H1 (cell line): ENCODE measurements around the gene MBP. TPM values are rescaled to one million over a fixed set of nuclear protein-coding genes. Genes with fewer than 3 reads are reported as not detected.

Experiments used
- CTCF ChIA-PET: fragments of 300-600 bp; sonication (Branson Sonifier 250); formaldehyde crosslinking; loops from one replicate; lab custom pipeline; 2021; ENCODE audit not compliant: partially characterized antibody; lab: Charles Lee
- POLR2A ChIA-PET: fragments of 300-600 bp; sonication (Branson Sonifier 250); formaldehyde crosslinking; loops from one replicate; lab custom pipeline; 2021; ENCODE audit warnings: inconsistent platforms; ENCODE audit not compliant: partially characterized antibody; lab: Charles Lee
- DNase-seq, 2 experiments: peaks; one replicate each; pipeline versions ENCODE4 v3.0.0 to v3.0.0-alpha.2; 2010 to 2022; ENCODE audit warnings: low spot score in 2 of 2, low read depth in 1 of 2, mixed read lengths in 1 of 2
- FAIRE-seq: peaks from 2 replicates; lab custom pipeline; 2011; peaks lifted over from hg19 to GRCh38; lab: Jason Lieb, UNC
- H2AFZ ChIP-seq: 2 replicates; pipeline ENCODE4 v1.8.1; 2012; ENCODE audit warnings: low read length, inconsistent platforms
- H2AK5ac ChIP-seq: 2 replicates; pipeline ENCODE4 v1.6.1; 2013; ENCODE audit warnings: low read depth, low read length
- H2BK120ac ChIP-seq: replicated peaks from 2 replicates; pipeline ENCODE3; 2013; ENCODE audit warnings: low read depth, low read length, inconsistent platforms
- H2BK12ac ChIP-seq: 2 replicates; pipeline ENCODE4 v1.6.1; 2013; ENCODE audit warnings: low read depth, low read length
- H2BK15ac ChIP-seq: 2 replicates; pipeline ENCODE4 v1.6.1; 2013; ENCODE audit warnings: low read length
- H2BK20ac ChIP-seq: 2 replicates; pipeline ENCODE4 v1.6.1; 2013; ENCODE audit warnings: low read length
- H2BK5ac ChIP-seq: 2 replicates; pipeline ENCODE4 v1.6.1; 2013; ENCODE audit warnings: low read depth, low read length
- H3K14ac ChIP-seq: 2 replicates; pipeline ENCODE4 v1.6.1; 2013; ENCODE audit warnings: inconsistent platforms; ENCODE audit not compliant: insufficient read length
- H3K18ac ChIP-seq: 2 replicates; pipeline ENCODE4 v1.6.1; 2013; ENCODE audit warnings: low read length; ENCODE audit errors: extremely low read depth
- H3K23ac ChIP-seq: 2 replicates; pipeline ENCODE4 v1.6.1; 2013; ENCODE audit warnings: inconsistent platforms; ENCODE audit not compliant: insufficient read length
- H3K23me2 ChIP-seq: 2 replicates; pipeline ENCODE4 v1.6.1; 2013; ENCODE audit warnings: low read depth, low read length
- H3K27ac ChIP-seq: 2 replicates; pipeline ENCODE4 v1.6.1; 2011; ENCODE audit warnings: low read depth, low read length, inconsistent platforms
- H3K27me3 ChIP-seq, 4 experiments: replicated peaks in 1 of 4; 1 replicate in 1 of 4; 2 replicates in 3 of 4; pipeline versions ENCODE4 v1.6.1 to v1.8.1; 2011 to 2013; ENCODE audit warnings: low read length in 3 of 4, mild to moderate bottlenecking in 3 of 4, inconsistent platforms in 2 of 4, mixed read lengths in 2 of 4, moderate library complexity in 1 of 4; ENCODE audit not compliant: control insufficient read depth in 3 of 4, insufficient read depth in 3 of 4; ENCODE audit errors: extremely low read depth in 1 of 4
- H3K36me3 ChIP-seq, 4 experiments: 2 replicates each; pipeline versions ENCODE4 v1.6.1 to v1.8.1; 2011 to 2013; ENCODE audit warnings: mild to moderate bottlenecking in 4 of 4, low read length in 3 of 4, moderate library complexity in 2 of 4, control low read depth in 1 of 4, inconsistent platforms in 1 of 4; ENCODE audit not compliant: insufficient read depth in 4 of 4, control insufficient read depth in 2 of 4
- H3K4ac ChIP-seq: replicated peaks from 2 replicates; pipeline ENCODE3; 2013; ENCODE audit warnings: low read length, low read depth, mixed read lengths, inconsistent platforms; ENCODE audit not compliant: insufficient read length
- H3K4me1 ChIP-seq, 4 experiments: replicated peaks in 1 of 4; 1 replicate in 1 of 4; 2 replicates in 3 of 4; pipeline versions ENCODE4 v1.6.1 to v1.8.1; 2011 to 2013; ENCODE audit warnings: low read length in 3 of 4, inconsistent platforms in 2 of 4, mixed read lengths in 1 of 4; ENCODE audit not compliant: insufficient read depth in 4 of 4, control insufficient read depth in 3 of 4
- H3K4me2 ChIP-seq, 2 experiments: 2 replicates each; pipeline versions ENCODE4 v1.6.1 to v1.8.1; 2011 to 2013; ENCODE audit warnings: low read depth in 2 of 2, low read length in 2 of 2, control low read depth in 1 of 2, inconsistent platforms in 1 of 2, mild to moderate bottlenecking in 1 of 2; ENCODE audit not compliant: insufficient read depth in 1 of 2
- H3K4me3 ChIP-seq, 4 experiments: fragments of 200-600, 300-600 bp in 1 of 4; sonication (generic), shearing (Covaris generic), sonication (Bioruptor Twin) in 1 of 4; 2 replicates each; pipeline versions ENCODE4 v1.5.1 to v1.8.1; 2011 to 2016; ENCODE audit warnings: low read length in 4 of 4, low read depth in 3 of 4, control low read depth in 2 of 4, inconsistent platforms in 2 of 4, mild to moderate bottlenecking in 2 of 4, mixed read lengths in 1 of 4, moderate library complexity in 1 of 4; ENCODE audit not compliant: insufficient read depth in 2 of 4; ENCODE audit errors: extremely low read depth in 1 of 4
- H3K56ac ChIP-seq: replicated peaks from 2 replicates; pipeline ENCODE3; 2013; ENCODE audit warnings: low read depth, mild to moderate bottlenecking, mixed read lengths, low read length, inconsistent platforms; ENCODE audit not compliant: insufficient read length
- H3K79me1 ChIP-seq: 2 replicates; pipeline ENCODE4 v1.6.1; 2013; ENCODE audit warnings: low read depth, low read length, control low read depth
- H3K79me2 ChIP-seq, 2 experiments: 2 replicates each; pipeline versions ENCODE4 v1.6.1 to v1.8.1; 2012 to 2013; ENCODE audit warnings: low read length in 2 of 2, mild to moderate bottlenecking in 2 of 2, inconsistent platforms in 1 of 2; ENCODE audit not compliant: insufficient read depth in 2 of 2, control insufficient read depth in 1 of 2
- H3K9ac ChIP-seq, 4 experiments: replicated peaks in 1 of 4; 1 replicate in 1 of 4; 2 replicates in 3 of 4; pipeline versions ENCODE4 v1.6.1 to v1.8.1; 2011 to 2013; ENCODE audit warnings: low read depth in 3 of 4, low read length in 3 of 4, control low read depth in 2 of 4, mild to moderate bottlenecking in 2 of 4, moderate library complexity in 2 of 4, inconsistent platforms in 1 of 4; ENCODE audit errors: extremely low read depth in 1 of 4
- H3K9me3 ChIP-seq, 2 experiments: 2 replicates each; pipeline versions ENCODE4 v1.6.1 to v1.8.1; 2012 to 2013; ENCODE audit warnings: mild to moderate bottlenecking in 2 of 2, moderate library complexity in 2 of 2, control low read depth in 1 of 2, inconsistent platforms in 1 of 2, low read depth in 1 of 2, low read length in 1 of 2, mixed read lengths in 1 of 2; ENCODE audit not compliant: insufficient read depth in 2 of 2
- H4K20me1 ChIP-seq, 2 experiments: replicated peaks in 1 of 2; 2 replicates each; pipeline versions ENCODE3 to v1.8.1; 2011 to 2013; ENCODE audit warnings: inconsistent platforms in 2 of 2, low read length in 2 of 2, mild to moderate bottlenecking in 1 of 2; ENCODE audit not compliant: insufficient read depth in 2 of 2, control insufficient read depth in 1 of 2
- H4K5ac ChIP-seq: 2 replicates; pipeline ENCODE4 v1.6.1; 2013; ENCODE audit warnings: low read length, low read depth, mixed read lengths, inconsistent platforms; ENCODE audit not compliant: insufficient read length
- H4K8ac ChIP-seq: 2 replicates; pipeline ENCODE4 v1.8.0; 2013; ENCODE audit warnings: mild to moderate bottlenecking, moderate library complexity, low read length, inconsistent platforms; ENCODE audit not compliant: insufficient read depth; ENCODE audit errors: extremely low read depth
- H4K91ac ChIP-seq: replicated peaks from 2 replicates; pipeline ENCODE3; 2013; ENCODE audit warnings: low read length, mixed read lengths, inconsistent platforms; ENCODE audit not compliant: insufficient read length
- ATF2 ChIP-seq: IDR thresholded peaks from 2 replicates; pipeline ENCODE4 v1.6.1; 2012; ENCODE audit warnings: low read length, inconsistent platforms
- CBX8 ChIP-seq: fragments of 300-800, 300-1000 bp; sonication (generic); IDR thresholded peaks from 2 replicates; pipeline ENCODE4 v1.7.1; 2016; ENCODE audit warnings: low read depth, low read length, borderline replicate concordance
- JUND ChIP-seq: IDR thresholded peaks from 2 replicates; pipeline ENCODE4 v1.6.1; 2011; ENCODE audit warnings: mild to moderate bottlenecking, improper control_type of control experiment, low read length
- KDM5A ChIP-seq: fragments of 200-600 bp; IDR thresholded peaks from 2 replicates; pipeline ENCODE4 v1.7.1; 2012; ENCODE audit warnings: mild to moderate bottlenecking, low read length, inconsistent platforms, mixed read lengths
- NRF1 ChIP-seq: IDR thresholded peaks from 2 replicates; pipeline ENCODE4 v1.6.1; 2011; ENCODE audit warnings: mild to moderate bottlenecking, low read depth, low read length, improper control_type of control experiment
- RXRA ChIP-seq: IDR thresholded peaks from 2 replicates; pipeline ENCODE4 v1.6.1; 2011; ENCODE audit warnings: low read depth, mild to moderate bottlenecking, low read length, moderate library complexity; ENCODE audit not compliant: insufficient read depth
- SIRT6 ChIP-seq: IDR thresholded peaks from one replicate; pipeline ENCODE4 v1.7.1; 2012; ENCODE audit warnings: low read length, inconsistent platforms
- WGBS, 2 experiments: shearing (Covaris generic) in 1 of 2; methylation state at CpG; one replicate each; pipeline versions ENCODE4 v1.1.6 to v1.1.7; 2013 to 2015; ENCODE audit warnings: low lambda C conversion rate in 2 of 2, mixed read lengths in 2 of 2, inconsistent platforms in 1 of 2, low coverage in 1 of 2, missing lambda C conversion rate in 1 of 2; ENCODE audit not compliant: insufficient replicate concordance in 2 of 2, insufficient coverage in 1 of 2, insufficient read length in 1 of 2; ENCODE audit errors: extremely low coverage in 1 of 2, missing lambda C conversion rate in 1 of 2; 5-methylcytosine and 5-hydroxymethylcytosine counted together
- polyA plus RNA-seq, 7 experiments: library from polyadenylated mRNA; depleted of rRNA in 3 of 7; stranded (reverse) in 5 of 7; unstranded in 2 of 7; fragments of >200 nt in 5 of 7; fragments of 200-250 nt in 2 of 7; gene quantifications; 1 replicate in 5 of 7; 2 replicates in 1 of 7; 4 replicates in 1 of 7; pipeline versions ENCODE4 v1.2.1 to v1.2.3, GENCODE V29; 2011 to 2013; ENCODE audit warnings: missing spikeins in 2 of 7, mixed read lengths in 2 of 7
- total RNA-seq: library from RNA; stranded (reverse); fragmentation: NEBNext Ultra II Directional; extraction: Animal tissue kit (Norgen Biotek cat#: 25700); gene quantifications from 2 replicates; pipeline ENCODE4 v1.2.1, GENCODE V29; 2021

Gene MBP
- total and polyA plus RNA-seq, 2 of the 8 experiments (the other 6 are each of a cell fraction or from before 2014, with no cell fraction given) = 7.7 to 19.2 TPM

- POLR2A ChIA-PET = no interaction called here
- H4K20me1 ChIP-seq = no peaks in the 10 kb centered on the region
These were observed 10.6 kb upstream of the MBP start for GRCh38 chr18:77143196-77143595.

More at GRCh38 chr18:77143196-77143595, 10.6 kb upstream of the MBP start:
- CTCF ChIA-PET = interaction anchor here (0.6 to 1.3 kb wide), 4 partner anchors 9 to 166 kb away, joined by 3 read pairs; no protein-coding TSS in a partner anchor
- WGBS, 2 experiments = 100% methylated on average over 2 of the region's 2 CpGs; no CpG with 5 or more reads in 1 of the 2 experiments
- Histone ChIP-seq H3K23ac (no peak overlapping the region), H3K18ac (no peak overlapping the region), H3K23me2 (no peaks in the 10 kb centered on the region), H3K79me2 (no peaks in the 10 kb centered on the region), H2BK15ac (no peak overlapping the region), H3K9ac (no peak overlapping the region), H3K79me1 (no peaks in the 10 kb centered on the region), H3K9me3 (peaks cover 23% of the 10 kb centered on the region in 2 experiments), H3K14ac (no peak overlapping the region), H3K4me1 (no peaks in the 10 kb centered on the region), H2BK12ac (no peak overlapping the region), H2AFZ (no peak overlapping the region), H3K27me3 (no peaks in the 10 kb centered on the region), H2AK5ac (no peak overlapping the region), H3K27ac (no peak overlapping the region), H2BK120ac (no peak overlapping the region), H3K4me3 (no peak overlapping the region), H3K56ac (no peak overlapping the region), H3K4me2 (no peak overlapping the region), H4K8ac (no peak overlapping the region), H3K4ac (no peak overlapping the region), H3K36me3 (no peaks in the 10 kb centered on the region), H2BK5ac (no peak overlapping the region), H4K91ac (no peak overlapping the region), H4K5ac (no peak overlapping the region), H2BK20ac (no peak overlapping the region)
- FAIRE-seq = no peak
- TF ChIP-seq ATF2 (no peak), RXRA (no peak), CBX8 (no peak), KDM5A (no peak), SIRT6 (no peak), JUND (no peak), NRF1 (no peak)
- DNase-seq = no peak
